ENCODE results near the gene SLC22A23.

SLC22A23 gene

DNA sequence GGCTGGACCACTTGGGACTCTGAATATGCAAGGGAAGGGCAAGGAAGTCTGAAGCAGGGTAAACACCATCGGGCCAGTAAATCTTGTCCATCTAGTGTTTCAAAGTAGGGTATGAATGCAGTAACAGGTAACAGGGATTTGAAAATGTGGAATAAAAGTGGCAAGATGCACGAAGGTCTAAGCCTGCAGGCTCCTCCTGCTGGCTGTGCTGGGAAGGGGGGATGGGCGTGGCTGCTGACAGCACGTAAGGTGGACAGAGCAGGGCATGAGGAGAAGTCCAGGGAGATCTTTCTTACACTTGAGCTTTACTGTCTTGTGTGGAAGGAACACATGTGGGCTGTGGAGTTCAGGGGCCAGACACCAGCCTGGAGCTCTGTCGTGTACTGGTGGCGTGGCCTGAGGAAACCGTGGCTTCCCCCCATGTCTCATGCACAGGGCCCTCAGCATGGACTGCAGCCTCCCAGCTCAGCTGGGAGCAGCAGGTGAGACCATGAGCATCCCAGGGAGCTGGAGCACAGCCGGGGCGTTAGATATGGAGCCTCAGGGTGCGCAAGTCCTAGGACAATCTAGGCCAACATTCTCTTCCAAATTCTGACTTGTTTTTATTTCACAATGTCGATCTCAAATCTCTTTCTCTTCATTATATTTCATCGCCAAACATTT lies 84.5 kb downstream of the SLC22A23 start:
- Mint-ChIP-seq H3K4me3 (no peak overlapping the region), H3K27me3 (peaks cover 15 to 49% of the 10 kb centered on the region in 2 donors), H3K9me3 (no peaks in the 10 kb centered on the region), H3K27ac (peak overlapping the region in 1 of 2 donors; percentile 30), H3K36me3 (ENCODE audit: insufficient read depth) (no peaks in the 10 kb centered on the region), H3K4me1 (ENCODE audit: low read depth in 2 of 2) (peaks cover 0 to 5% of the 10 kb centered on the region in 2 donors)
- ATAC-seq (replicated peaks) (no peak), DNase-seq (no peak)

GRCh38 chr6:3371222-3371949 lies 85.5 kb downstream of the SLC22A23 start:
- Mint-ChIP-seq H3K4me3 (no peak overlapping the region), H3K36me3 (ENCODE audit: insufficient read depth) (no peaks in the 10 kb centered on the region), H3K9me3 (no peaks in the 10 kb centered on the region), H3K4me1 (ENCODE audit: low read depth in 2 of 2) (peaks cover 0 to 5% of the 10 kb centered on the region in 2 donors), H3K27me3 (peaks cover 18 to 49% of the 10 kb centered on the region in 2 donors), H3K27ac (no peak overlapping the region)
- DNase-seq (no peak), ATAC-seq (replicated peaks) (no peak)

DNA sequence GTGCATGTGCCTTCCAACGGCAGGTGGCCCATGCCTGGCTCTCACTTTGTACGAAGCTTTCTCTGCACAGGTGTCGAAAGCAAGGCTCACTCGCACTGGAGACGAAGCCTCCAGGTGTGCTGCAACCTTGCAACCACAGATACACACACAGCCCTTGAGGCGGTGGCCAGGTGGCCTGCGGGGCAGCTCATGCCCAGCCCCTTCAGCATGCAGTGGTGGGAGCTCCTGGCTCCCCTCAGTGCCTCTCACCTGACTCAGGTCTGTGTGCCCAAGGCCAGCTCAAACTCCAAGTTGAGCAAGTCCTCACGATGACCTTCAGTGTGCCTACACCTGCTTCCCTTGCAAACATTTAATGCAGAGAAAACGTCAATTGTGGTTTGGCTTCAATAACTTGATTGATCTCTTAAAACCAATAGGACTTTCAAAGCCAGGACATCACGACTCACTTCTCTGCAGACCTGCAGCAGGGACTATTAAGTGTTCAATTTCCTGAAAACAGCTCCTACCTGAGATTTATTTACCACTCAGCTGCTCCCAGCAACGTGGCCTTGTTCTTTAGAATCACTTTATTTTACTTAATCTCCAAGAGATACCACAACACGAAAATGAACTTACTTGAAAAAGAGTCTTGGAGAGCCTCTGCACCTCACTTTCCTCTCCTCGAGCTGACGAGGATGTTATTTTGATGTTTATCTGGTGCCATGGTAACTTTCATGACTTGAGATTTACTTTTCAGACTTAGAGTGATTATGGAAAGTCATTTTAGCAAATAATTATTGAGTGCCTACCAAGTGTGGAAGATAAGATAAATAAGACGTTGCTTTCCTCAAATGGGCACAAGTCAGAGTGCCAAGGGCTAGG lies 86.3 kb downstream of the SLC22A23 start:
- Mint-ChIP-seq H3K27ac (no peak overlapping the region), H3K4me3 (no peak overlapping the region)
- peak; percentile 56 for ATAC-seq (replicated peaks)

GRCh38 chr6:3369985-3370360 lies 86.9 kb downstream of the SLC22A23 start:
- Mint-ChIP-seq H3K4me1 (ENCODE audit: low read depth in 2 of 2) (peaks cover 0 to 5% of the 10 kb centered on the region in 2 donors), H3K36me3 (ENCODE audit: insufficient read depth) (no peaks in the 10 kb centered on the region), H3K9me3 (no peaks in the 10 kb centered on the region), H3K4me3 (no peak overlapping the region), H3K27ac (no peak overlapping the region), H3K27me3 (peaks cover 15 to 57% of the 10 kb centered on the region in 2 donors)
- DNase-seq (no peak), ATAC-seq (replicated peaks) (no peak)

More for the DNA sequence above, 86.3 kb downstream of the SLC22A23 start:
- Mint-ChIP-seq H3K27me3 (peaks cover 15 to 50% of the 10 kb centered on the region in 2 donors), H3K36me3 (ENCODE audit: insufficient read depth) (no peaks in the 10 kb centered on the region), H3K9me3 (no peaks in the 10 kb centered on the region), H3K4me1 (ENCODE audit: low read depth in 2 of 2) (peaks cover 0 to 5% of the 10 kb centered on the region in 2 donors)
- no peak for DNase-seq

GRCh38 chr6:3368685-3369084 lies 88.2 kb downstream of the SLC22A23 start:
- Mint-ChIP-seq H3K36me3 (ENCODE audit: insufficient read depth) (no peaks in the 10 kb centered on the region), H3K9me3 (no peaks in the 10 kb centered on the region), H3K27me3 (peaks cover 25 to 64% of the 10 kb centered on the region in 2 donors), H3K27ac (no peak overlapping the region), H3K4me3 (no peak overlapping the region), H3K4me1 (ENCODE audit: low read depth in 2 of 2) (peaks cover 0 to 5% of the 10 kb centered on the region in 2 donors)
- no peak for ATAC-seq (replicated peaks)
- no peak for DNase-seq

DNA sequence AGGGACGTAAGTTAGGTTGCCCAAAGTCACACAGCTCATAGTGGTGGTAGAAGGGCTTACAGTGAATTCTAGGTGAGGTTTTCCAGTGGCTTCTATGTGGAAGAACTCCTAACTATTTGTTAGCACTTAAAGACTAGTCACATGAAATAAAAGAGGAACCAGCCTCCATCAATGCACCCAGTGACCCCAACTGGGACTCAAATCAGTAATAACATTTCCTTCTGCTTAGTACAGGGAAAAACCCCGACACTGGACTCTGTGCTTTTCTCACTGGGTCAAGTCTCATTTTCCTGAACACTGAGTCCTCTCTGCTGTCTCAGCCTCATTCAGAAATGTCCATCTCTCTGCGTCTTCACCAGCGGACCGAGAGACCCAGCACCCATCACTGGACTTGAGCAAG lies 89.2 kb downstream of the SLC22A23 start:
- ATAC-seq (replicated peaks), result no peak

GRCh38 chr6:3366596-3367413 lies 90.0 kb downstream of the SLC22A23 start:
- Mint-ChIP-seq H3K36me3 (ENCODE audit: insufficient read depth) (no peaks in the 10 kb centered on the region), H3K27ac (no peak overlapping the region), H3K4me1 (ENCODE audit: low read depth in 2 of 2) (no peaks in the 10 kb centered on the region), H3K27me3 (peaks cover 27 to 59% of the 10 kb centered on the region in 2 donors), H3K4me3 (no peak overlapping the region), H3K9me3 (no peaks in the 10 kb centered on the region)
- DNase-seq, result no peak
- no peak for ATAC-seq (replicated peaks)

More for the DNA sequence above, 89.2 kb downstream of the SLC22A23 start:
- Mint-ChIP-seq H3K4me3 (no peak overlapping the region), H3K36me3 (ENCODE audit: insufficient read depth) (no peaks in the 10 kb centered on the region), H3K27me3 (peaks cover 32 to 64% of the 10 kb centered on the region in 2 donors), H3K4me1 (ENCODE audit: low read depth in 2 of 2) (peaks cover 0 to 5% of the 10 kb centered on the region in 2 donors), H3K9me3 (no peaks in the 10 kb centered on the region), H3K27ac (no peak overlapping the region)
- no peak for DNase-seq

DNA sequence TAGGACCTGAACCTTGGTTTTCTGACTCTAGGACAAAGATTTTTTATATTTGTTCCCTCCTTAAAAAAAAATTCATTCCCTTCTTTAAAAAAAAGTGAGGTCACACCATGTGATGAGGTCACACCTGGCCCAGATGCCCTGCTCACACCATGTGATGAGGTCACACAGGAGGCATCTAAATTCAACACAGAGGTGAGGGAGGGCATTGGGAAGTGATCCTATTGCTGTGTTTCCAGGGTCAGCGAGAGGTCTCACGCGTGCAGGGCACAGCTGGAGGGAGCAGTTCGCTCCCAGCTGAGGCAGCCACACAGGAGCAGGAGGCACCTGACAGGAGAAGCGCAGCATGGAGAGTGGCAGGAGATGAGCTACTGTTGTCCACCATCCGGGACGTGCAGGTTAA lies 92.5 kb downstream of the SLC22A23 start:
- H3K9me3 Mint-ChIP-seq, result no peaks in the 10 kb centered on the region
- H3K4me3 Mint-ChIP-seq, result no peak overlapping the region
- no peaks in the 10 kb centered on the region for H3K4me1 Mint-ChIP-seq (ENCODE audit: low read depth in 2 of 2)
- ATAC-seq (replicated peaks) (no peak), DNase-seq (no peak)
- peaks cover 27 to 57% of the 10 kb centered on the region in 2 donors for H3K27me3 Mint-ChIP-seq
- H3K27ac Mint-ChIP-seq, result no peak overlapping the region
- no peaks in the 10 kb centered on the region for H3K36me3 Mint-ChIP-seq (ENCODE audit: insufficient read depth)

DNA sequence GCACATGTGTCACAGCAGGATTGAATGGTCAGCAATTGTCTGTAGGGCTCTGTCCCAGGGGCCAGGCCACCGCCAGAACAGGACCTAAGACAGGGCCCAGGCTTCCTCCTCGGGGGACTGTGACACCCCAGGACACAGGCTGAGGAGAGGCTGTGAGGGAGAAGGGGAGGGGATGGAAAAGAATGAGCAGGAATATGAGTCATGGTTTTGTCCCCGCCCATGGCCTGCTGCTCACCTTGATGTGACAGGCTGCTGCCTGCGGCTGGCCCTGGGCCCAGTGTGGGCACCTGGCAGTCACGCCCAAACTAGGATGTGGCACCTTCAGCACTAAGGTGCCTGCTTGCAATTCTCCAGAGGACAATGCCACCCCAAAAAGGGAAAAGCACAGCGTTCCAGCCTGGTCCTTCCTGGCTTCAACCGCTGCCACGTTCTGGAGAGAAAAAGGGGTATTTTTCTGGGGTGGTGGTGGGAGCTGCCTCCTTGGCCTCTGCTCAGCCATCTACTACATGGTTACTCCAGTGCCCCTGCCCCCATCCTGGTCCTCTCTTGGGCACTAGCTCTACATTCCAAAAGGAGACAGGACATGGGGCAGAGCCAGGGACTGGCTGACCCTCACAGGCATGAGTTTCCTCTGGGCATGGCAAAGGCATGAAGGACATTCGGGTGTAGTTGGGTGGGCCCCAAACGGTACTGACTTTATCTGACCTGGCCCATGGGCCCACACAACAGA lies 93.4 kb downstream of the SLC22A23 start:
- ATAC-seq (replicated peaks), result no peak
- DNase-seq, result no peak
- Mint-ChIP-seq H3K36me3 (ENCODE audit: insufficient read depth) (no peaks in the 10 kb centered on the region), H3K27me3 (peaks cover 27 to 54% of the 10 kb centered on the region in 2 donors), H3K27ac (no peak overlapping the region), H3K9me3 (no peaks in the 10 kb centered on the region), H3K4me1 (ENCODE audit: low read depth in 2 of 2) (no peaks in the 10 kb centered on the region), H3K4me3 (no peak overlapping the region)

DNA sequence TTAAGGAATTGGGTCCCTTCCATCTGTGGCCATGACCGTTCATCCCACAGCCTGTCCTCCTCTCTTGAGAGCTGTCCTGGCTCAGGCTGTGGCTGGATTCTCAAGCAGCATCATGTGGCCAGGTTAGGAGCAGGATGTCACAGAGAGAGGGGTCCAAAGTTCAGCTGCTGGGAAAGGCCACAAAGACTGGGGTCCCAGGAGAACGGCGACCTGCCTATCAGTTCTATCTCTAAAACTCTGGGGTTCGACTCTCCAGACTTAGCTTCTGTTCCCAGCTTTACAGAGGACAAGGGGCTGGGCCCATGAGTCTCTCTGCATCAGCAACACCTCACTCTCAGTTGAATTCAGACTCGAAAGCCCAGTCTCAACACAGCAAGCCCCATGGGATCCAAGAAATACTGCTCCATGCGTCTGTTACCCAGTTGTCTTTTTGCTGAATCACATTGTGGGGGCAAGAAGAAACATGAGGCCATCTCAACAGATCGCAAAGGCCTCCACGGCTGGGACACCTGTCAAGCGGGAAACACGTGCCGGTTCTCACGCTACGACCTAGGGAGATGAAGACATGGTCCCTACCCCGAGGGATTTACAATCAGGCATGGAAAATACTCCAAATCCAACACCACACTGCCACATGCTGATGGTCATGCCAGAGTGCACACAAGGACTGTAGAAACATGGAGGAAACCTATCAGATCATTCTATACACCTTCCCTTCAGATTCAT lies 95.4 kb downstream of the SLC22A23 start:
- no peaks in the 10 kb centered on the region for H3K9me3 Mint-ChIP-seq
- no peak for DNase-seq
- ATAC-seq (replicated peaks), result no peak
- peaks cover 2% of the 10 kb centered on the region for H3K36me3 Mint-ChIP-seq (ENCODE audit: insufficient read depth)
- peaks cover 3% of the 10 kb centered on the region in 2 donors for H3K4me1 Mint-ChIP-seq (ENCODE audit: low read depth in 2 of 2)
- H3K27ac Mint-ChIP-seq, result no peak overlapping the region
- H3K27me3 Mint-ChIP-seq, result peaks cover 19 to 39% of the 10 kb centered on the region in 2 donors
- no peak overlapping the region for H3K4me3 Mint-ChIP-seq

DNA sequence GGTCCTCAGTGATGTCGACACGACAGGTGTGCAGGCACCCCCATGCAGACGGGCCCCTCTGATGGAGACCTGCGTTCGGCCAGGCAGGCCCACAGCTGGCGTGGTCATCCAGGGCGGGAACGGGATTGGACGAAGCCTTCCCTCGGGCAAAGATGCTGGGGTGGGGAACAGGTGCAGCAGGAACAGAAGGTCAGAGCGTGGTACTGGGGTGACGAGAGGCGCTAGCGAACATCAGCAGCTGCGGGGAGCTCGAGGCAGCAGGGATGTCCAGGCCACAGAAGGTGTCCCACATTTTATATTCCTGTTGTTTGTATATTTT lies 96.2 kb downstream of the SLC22A23 start:
- no peak overlapping the region for H3K27ac Mint-ChIP-seq
- peaks cover 7% of the 10 kb centered on the region in 2 donors for H3K4me1 Mint-ChIP-seq (ENCODE audit: low read depth in 2 of 2)
- peaks cover 10% of the 10 kb centered on the region for H3K36me3 Mint-ChIP-seq (ENCODE audit: insufficient read depth)
- H3K27me3 Mint-ChIP-seq, result peaks cover 17 to 33% of the 10 kb centered on the region in 2 donors
- DNase-seq, result no peak
- ATAC-seq (replicated peaks), result no peak
- no peak overlapping the region for H3K4me3 Mint-ChIP-seq
- no peaks in the 10 kb centered on the region for H3K9me3 Mint-ChIP-seq
